GM21447 (cell line): ENCODE measurements around the gene ODAD2.
"Not testable (repeated sequence)": the region's sequence is repeated elsewhere in the genome, so short reads cannot be mapped to it uniquely, and the experiment has no call there.

ENCODE experiments used
- ATAC-seq: cut with Tn5 transposase; IDR thresholded peaks from one replicate; pipeline ENCODE4 v1.9.1; 2021; ENCODE audit not compliant: unreplicated experiment

The ODAD2 gene, protein sequence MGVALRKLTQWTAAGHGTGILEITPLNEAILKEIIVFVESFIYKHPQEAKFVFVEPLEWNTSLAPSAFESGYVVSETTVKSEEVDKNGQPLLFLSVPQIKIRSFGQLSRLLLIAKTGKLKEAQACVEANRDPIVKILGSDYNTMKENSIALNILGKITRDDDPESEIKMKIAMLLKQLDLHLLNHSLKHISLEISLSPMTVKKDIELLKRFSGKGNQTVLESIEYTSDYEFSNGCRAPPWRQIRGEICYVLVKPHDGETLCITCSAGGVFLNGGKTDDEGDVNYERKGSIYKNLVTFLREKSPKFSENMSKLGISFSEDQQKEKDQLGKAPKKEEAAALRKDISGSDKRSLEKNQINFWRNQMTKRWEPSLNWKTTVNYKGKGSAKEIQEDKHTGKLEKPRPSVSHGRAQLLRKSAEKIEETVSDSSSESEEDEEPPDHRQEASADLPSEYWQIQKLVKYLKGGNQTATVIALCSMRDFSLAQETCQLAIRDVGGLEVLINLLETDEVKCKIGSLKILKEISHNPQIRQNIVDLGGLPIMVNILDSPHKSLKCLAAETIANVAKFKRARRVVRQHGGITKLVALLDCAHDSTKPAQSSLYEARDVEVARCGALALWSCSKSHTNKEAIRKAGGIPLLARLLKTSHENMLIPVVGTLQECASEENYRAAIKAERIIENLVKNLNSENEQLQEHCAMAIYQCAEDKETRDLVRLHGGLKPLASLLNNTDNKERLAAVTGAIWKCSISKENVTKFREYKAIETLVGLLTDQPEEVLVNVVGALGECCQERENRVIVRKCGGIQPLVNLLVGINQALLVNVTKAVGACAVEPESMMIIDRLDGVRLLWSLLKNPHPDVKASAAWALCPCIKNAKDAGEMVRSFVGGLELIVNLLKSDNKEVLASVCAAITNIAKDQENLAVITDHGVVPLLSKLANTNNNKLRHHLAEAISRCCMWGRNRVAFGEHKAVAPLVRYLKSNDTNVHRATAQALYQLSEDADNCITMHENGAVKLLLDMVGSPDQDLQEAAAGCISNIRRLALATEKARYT

DNA sequence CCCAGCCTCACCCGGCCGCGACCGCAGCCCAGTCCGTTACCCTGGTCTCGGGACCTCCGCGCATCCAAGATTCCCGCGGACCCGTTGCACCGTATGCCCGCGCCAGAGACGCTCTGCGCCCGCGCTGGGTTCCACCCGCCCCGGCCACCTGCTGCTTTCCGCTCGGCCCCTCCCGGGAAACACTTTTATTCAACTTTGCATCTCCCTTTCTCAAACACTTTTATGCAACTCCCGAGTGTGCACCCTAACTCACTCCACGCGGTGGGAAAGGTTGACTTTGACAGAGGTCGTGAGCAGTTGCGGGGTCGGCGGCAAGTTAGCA is at the start of gene ODAD2:
Gene ODAD2 (minus strand): TSS at position 126 of the 322 bp plus-strand sequence. CDS start 3,937 bp downstream, outside the sequence.
- ATAC-seq = no peak

DNA sequence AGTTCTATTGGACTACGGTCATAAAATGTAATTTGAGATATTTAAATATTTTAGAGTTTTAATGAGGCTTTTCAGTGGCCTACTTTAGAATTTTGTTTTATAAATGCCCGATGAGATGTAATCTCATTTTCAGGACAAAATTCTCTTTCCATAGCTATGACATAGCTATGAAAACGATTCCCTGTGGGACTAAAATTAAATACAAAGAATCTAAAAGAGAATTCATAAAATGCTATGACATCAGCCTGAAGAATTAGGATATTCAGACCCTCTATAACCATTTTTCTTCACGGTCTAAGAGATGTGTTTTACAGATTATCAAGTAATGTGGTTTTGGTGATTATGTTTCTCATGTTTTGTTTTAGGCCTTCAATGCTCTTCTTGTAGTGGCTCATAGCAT is 48.2 kb upstream of the ODAD2 start:
- no peak for ATAC-seq

DNA sequence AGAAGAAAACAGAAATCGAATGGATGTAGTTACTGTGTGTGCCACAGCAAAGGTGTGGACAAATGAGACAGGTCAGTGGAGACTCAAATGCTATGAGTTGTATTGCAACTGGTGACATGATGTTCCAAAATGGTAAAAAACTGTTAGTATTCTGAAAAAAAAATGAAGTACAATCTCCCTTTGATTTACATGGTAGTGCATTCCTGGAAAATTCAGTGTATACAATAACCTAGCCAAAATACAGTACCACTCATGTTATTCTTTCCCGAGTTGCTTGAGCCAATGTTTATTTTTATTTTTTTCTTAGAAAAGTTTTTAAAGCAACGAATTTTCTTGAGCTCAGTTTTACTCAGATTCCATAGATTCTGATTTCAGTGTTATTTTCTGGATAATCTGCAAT is 47.7 kb upstream of the ODAD2 start:
- no peak for ATAC-seq

DNA sequence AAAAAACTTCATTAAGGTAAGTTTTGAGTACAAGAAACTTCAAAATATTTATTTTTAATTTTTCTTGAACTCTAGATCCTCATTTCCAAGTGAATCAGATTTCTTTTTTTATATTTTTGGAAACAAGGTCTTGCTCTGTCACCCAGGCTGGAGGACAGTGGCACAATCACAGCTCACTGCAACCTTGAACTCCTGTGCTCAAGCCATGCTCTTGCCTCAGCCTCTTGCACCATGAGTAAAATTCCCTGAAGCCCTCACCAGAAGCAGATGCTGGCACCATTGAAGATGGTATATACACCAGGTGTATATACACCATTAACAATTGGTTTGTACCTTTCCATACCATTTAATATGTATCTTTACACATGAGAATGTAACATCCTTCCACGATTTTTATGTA is 45.1 kb upstream of the ODAD2 start:
- no peak for ATAC-seq

DNA sequence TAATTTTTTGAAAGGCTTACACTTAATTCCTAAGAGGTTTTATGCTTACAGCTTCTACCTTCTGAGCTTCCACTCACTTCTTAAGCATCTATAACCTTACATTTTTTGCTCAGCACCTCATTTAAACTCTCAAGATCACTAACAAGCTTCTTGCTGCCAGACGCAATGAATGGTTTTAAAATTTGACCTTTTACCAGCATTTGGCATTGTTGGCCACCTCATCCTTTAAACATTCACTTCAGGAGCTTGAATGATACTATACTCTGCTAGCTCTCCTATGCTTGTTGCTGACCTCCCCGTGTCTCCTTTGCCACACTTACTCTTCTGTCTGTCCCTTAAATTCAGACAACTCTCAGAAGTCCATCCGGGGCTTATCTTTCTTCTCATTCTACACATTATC is 37.7 kb upstream of the ODAD2 start:
- ATAC-seq = no peak

DNA sequence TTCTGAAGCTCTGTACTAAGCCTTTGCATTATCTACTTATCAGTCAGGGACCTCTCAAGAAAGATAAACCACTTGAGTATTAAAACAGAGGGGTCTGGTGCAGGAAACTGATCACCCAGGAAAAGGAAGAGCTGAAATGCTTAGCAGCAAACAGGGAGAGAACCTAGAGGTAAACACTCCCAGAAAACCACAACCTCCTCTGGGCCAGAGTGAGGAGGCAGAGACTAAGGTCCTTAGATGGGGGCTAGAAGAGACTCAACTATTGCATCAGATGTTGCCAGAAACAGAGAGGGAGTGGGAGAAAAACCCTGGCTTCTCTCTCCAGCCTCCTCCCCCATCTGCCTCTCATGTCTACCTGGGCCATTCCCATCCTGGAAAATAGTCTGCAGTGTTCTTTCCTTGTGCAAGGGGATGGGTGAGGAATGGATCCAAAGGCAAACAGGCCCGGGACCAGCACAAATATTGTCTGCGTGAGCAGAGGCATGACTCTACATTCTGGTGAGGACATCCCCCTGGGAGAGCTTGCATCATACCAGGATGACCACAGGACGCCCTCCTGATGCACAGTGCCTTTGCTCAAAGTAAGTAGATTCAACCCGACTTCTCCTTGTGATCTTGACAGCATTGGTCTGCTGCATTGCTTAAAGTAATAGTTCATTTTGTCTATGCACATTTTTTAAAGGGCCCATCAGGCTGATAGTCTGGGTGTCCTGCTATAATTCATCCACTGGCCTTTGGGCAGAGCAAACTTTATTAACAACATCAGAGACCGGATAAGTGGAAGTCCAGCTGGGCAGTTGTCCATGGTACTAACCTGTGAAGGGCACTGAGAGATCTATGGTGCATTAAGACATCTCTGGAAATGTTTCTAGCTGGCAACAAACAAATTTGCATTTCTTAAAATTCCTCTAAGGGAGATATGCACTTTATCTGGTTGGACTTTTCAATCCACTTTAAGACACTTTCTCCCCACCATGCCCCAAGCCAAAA is 22.4 kb upstream of the ODAD2 start:
- ATAC-seq = no peak

DNA sequence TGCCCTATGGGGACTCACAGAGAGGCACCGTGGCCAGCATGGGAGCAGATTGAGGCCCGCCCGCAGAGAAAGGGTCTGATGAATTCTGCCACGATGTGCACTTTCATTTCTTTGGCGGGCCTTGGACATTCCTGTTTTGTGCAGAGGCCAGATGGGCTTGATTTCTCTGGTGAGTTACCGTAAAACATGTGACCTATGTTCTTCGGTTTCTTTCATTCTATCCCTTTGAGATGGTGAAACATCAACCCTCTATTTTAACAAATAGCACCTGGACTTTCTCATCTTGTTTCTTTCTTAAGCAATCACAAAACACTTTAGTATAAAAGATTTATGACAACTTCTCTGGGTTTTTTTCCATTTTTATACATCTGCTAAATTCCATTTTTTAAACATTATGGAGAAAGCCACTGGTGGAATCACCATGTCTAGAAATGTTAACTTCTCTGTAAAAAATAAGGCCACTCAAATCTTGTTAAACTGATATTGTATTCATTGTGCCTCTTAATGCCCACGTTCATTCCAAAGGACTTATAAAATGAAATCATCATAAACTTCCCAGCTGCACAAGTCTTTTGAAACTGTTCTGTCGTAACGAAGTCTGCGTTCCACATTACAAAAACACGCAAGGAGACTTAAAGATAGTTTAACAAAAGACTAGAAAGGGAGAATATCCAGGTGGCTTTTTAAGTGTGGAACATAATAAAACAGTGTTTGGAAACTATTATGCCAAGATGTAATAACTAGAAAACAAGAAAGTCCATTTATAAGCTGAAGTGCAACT is 21.4 kb upstream of the ODAD2 start:
- no peak for ATAC-seq

DNA sequence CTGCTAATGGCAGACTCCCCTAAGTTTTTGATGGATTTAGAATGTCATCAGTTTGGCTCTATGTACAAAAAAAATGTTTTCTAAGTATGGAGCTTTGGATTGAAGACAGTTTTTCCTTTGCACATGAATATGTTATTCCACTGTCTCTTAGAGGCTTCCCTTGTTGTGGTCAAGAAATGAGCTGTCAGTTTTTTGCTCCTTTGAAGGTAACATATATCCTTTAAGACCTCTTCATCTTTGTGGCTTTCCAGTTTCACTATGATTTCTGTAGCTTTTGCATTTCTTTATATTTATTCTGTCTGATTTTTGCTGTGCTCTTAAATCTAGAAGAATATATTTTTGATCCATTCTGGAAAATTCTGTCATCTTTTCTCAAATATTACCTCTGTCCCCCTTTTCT is 15.8 kb upstream of the ODAD2 start:
- no peak for ATAC-seq

DNA sequence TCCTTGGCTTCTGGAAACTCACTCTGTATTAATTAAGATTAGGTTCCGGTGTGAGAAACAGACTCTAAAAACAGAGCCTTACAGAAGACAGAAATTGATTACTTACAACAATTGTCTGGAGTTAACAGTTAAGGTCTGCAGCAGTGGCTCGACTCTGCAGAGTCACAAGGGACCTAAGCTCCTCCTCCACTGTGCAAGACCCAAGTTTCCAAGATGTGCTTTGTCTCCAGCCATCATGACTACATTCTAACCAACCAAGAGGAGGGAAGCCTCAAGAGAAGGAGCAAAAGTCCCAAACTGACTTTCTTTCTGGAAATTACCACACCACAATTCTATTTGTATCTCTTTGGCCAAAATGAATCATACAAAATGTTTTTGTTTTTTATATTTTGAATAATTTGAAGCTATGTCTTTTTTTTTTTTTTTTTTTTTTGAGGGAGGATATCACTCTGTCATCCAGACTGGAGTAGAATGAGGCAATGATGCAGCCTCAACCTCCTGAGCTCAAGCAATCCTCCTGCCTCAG is 14.2 kb upstream of the ODAD2 start:
- no peak for ATAC-seq

DNA sequence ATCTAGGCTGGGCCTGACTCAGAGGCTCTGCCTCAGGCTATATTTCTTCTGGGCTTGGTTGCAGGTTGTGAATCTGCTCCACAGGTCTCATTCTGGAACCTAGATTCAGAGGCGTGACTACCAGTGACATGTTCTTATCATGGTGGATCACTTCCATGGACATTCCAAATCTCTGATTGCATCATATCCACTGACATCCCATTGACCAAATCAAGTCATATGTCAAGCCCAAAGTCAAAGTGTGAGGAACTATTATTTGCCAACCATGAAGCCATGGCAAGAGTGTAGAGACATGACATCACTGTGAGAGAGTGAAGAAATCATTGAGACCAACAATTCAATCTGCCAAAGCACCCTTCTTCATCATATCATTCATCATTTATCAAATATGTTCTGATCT is 11.9 kb upstream of the ODAD2 start:
- no peak for ATAC-seq

DNA sequence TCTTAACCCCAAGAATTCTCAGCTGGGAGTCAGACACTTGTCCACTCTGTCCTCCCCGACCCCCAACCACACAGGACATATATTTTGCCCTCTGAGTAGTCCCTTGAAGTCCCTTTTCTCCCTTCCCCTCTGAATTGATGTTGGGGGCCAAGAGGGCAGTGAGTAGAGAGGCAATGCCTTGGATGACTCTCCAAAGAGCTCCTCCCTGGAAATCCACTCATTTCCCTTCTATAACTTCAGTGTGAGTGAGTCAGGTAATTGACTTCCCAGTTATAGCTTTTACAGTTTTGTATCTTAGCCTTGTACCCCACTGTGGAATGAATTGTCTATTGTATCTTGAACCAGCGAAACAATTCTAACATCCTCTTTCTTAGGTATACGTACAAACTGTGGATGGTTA is 9.2 kb upstream of the ODAD2 start:
- ATAC-seq = no peak

DNA sequence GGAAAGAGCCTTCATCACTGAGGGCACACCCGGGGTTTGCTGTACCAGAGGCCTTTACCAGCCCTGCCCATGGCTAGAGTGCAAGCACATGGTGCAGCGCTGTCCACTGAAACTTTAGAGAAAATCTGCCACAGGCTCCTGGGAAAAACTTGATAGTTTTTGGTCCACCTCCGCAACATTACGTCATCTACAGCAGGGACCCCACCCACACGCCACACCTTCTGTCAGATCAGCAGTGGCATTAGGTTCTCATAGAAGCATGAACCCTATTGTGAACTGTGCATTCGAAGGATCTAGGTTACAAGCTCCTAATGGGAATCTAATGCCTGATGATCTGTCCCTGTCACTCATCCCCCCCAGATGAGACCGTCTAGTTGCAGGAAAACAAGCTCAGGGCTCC is 2.5 kb upstream of the ODAD2 start:
- ATAC-seq = no peak

DNA sequence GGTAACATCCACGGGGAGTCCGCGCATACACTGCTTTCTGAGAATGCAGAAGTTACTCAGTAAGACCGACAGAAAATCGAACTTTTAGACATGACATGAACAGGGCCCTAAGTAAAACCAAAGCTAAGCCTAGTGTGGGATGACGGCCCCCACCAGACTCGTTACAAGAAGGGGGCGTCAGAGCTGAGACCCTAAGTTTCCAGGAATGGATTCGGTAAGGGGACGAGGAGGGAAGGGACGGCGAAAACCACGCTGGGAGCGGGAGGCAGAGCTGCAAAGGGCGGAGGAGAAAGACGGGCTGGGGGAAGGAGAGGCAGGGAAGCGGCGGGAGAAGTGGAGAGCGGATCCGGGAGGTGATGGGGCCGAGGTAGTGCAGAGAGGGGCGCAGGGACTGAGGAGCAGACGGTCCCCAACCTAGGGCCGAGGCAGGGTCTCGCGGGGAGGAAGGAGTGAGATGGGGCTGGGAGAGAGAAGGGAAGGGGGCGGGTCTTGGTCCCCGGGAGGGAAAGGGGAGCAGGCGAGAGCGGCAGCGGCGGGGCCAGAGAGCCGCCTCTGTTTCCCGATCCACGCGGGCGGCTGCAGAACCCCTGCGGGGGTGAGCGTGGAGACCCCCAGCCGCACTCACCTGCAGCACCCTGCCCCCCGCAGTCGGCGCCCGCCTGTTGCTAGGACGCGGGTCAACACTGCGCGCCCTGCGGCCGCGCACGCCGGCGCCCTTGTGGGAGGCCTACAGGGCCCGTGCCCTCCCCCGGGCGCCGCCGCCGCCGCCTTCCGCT is 513 bp downstream of the ODAD2 start:
- ATAC-seq = no peak

DNA sequence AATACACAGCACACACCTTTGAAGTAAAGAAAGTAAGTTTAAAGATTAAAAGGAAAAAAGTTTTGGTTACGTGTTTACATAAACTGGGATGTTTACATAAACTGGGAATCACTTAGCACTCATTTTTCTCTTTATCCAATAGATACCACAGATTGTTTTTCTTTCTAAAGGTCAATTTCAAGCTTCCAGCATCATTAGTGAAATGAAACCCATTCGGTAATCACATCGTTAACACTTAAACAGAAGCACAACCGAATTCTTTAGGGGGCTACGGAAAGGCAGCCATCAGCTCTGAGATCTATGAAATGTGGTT is 1.1 kb downstream of the ODAD2 start:
- no peak for ATAC-seq

DNA sequence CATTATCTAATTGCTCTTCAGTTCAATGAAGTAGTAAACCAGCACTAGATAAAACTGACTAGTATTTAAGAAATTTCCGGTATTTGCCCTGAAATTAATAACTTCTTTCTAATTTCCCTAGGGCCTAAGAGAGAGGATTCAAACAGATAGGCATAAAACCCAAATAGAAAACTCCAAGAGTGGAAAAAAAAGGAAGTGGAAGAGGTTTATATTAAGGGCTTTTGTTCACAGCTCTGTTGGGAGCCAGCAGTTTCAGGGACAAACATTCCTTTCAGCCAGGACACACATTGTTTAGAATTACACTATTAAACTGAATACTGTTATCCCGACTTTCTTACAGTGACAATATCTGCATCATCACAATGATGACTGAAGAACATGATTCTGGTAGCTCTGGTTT is 3.6 kb downstream of the ODAD2 start:
- no peak for ATAC-seq

DNA sequence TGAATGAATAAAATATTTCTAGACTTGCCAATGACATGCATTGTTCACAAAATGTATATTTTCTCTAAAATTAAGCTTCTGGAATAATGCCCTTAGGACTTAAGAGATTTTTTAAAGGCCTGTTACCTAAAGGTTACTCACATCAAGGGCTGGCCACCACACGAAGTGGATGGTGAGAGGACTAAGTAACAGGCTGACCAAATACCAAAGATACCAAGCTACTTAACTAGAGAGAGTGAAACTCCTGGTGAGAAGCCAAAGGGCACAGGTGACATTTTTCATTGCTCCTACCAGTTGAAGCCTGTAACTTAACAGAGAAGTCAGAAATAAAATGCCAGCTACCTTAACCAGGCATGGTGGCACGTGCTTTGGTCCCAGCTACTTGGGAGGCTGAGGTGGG is 9.5 kb downstream of the ODAD2 start:
- ATAC-seq = not testable (repeated sequence)

DNA sequence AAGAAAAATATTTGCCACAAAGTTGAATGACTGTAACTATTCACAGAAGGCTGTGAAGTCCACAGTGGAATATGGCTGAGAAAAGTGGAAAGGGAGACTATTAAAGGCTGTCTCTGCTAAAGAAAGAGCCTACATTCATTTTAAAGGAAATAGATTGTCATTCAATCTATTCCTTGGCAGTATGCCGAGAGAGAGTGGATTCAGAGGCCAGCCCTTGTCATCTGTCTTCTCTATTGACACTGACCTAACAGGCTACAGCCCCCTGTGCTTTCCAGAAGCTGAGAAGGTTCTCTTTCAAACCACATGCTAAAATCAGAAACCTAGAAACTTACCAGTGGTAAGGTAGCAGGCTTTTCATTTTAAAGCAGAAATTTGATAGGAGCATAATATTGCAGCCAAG is 12.1 kb downstream of the ODAD2 start:
- no peak for ATAC-seq

DNA sequence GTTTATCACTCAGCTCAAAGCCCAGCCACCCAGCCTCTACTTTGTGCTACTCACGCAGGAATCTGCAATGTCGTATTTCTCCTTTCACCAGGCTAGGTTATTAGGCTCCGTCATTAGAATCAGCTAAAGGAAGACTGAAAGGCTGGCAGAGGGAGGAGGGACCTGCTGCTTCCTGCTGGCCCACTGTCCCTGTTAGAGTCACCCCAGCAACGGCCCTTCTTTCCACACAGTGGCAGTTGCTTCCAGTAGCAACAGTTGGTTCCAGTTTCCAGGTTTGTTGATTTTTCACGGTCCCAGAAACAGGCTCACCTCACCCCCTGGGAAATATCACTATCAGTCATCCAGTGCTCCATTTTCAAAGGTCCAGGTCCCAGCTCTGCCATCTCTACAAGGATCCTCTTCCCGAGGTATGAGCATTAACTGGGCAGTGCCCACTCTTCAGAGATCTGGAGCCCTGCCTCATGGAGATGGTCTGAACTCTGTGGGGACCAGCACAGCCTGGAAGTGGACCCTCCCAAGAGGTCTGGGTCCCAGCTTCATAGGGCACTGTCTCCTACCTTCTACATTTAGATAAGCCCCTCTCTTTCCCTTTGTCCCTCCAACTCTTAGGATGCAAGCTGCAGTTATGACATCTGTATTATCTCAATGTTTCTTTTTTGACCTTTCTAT is 15.9 kb downstream of the ODAD2 start:
- no peak for ATAC-seq

DNA sequence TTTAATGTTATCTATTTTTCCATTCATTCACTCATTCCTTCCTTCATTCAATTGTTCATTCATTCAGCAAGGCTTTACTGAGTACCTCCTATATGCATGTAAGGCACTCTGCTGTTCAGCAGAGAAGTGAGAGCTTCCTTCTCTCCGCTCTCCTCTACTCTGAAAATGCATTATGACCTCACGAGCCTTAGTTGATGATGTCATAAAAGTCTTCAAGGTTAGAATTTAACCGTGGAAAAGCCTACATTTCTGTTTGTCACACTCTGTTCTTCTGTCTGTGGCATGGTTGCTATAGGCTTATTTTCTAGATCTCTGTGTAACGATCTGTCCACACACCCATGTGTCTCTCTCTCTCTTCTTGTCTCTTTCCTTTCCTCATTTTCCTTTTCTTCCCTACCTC is 17.1 kb downstream of the ODAD2 start:
- ATAC-seq = no peak
